ENCODE data around the gene CFAP300. TPM values are rescaled to one million over a fixed set of nuclear protein-coding genes. Genes with fewer than 3 reads are reported as not detected.
A peak's percentile ranks its signal among the peaks of the same experiment; 100 is the strongest.

CFAP300 gene
- total RNA-seq, 6 experiments from 2014 or later, result 2.6 to 4.4 (median 3.3) TPM

DNA sequence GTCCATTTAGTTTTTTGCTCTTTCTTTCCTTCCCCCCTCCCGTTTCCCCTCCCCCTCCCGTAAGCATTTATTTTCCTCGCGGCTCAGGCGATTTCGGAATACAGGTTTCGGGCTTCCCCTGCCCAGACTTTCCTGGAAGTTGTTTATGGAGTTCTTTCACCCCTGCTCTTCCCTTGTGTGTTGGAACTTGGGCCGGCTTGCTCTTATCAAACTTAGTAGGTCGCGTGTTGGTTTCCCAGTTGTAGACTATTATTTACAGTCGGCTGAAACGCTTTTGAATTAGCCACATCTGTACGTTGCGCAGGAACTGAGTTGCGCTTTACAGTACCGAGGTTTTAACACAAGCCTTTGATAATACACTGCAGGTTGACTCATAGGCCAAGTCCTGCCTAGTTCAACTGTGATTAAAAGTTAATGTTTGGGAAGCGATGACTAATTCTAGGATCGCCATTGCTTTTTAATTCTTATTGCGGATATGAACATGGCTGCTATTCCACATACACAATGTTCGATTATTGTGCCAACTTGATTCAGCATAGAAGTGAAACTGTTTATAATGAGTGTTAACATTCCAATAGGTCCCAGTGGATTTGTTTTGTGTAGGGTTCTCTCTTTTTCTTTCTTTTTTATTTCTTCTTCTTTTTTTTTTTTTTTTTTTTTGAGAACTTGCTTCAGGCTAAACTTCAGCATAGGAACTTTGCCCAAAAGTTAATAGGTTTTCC, 64.7 kb downstream of the CFAP300 start:
- TF ChIP-seq, protein P1, sequence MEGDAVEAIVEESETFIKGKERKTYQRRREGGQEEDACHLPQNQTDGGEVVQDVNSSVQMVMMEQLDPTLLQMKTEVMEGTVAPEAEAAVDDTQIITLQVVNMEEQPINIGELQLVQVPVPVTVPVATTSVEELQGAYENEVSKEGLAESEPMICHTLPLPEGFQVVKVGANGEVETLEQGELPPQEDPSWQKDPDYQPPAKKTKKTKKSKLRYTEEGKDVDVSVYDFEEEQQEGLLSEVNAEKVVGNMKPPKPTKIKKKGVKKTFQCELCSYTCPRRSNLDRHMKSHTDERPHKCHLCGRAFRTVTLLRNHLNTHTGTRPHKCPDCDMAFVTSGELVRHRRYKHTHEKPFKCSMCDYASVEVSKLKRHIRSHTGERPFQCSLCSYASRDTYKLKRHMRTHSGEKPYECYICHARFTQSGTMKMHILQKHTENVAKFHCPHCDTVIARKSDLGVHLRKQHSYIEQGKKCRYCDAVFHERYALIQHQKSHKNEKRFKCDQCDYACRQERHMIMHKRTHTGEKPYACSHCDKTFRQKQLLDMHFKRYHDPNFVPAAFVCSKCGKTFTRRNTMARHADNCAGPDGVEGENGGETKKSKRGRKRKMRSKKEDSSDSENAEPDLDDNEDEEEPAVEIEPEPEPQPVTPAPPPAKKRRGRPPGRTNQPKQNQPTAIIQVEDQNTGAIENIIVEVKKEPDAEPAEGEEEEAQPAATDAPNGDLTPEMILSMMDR (IDR thresholded peaks at IDR 0.05), result no peak
- H3K4me3 Mint-ChIP-seq, result peak overlapping the region; percentile 97
- H3K36me3 Mint-ChIP-seq (ENCODE audit: low read depth), result peaks cover 40% of the 10 kb centered on the region
- H3K27ac Mint-ChIP-seq, result peak overlapping the region; percentile 98
- DNase-seq, result peak; percentile 92
- H3K9me3 Mint-ChIP-seq, result no peaks in the 10 kb centered on the region
- peaks cover 54% of the 10 kb centered on the region for H3K4me1 Mint-ChIP-seq (ENCODE audit: low read depth)
- no peaks in the 10 kb centered on the region for H3K27me3 Mint-ChIP-seq (ENCODE audit: insufficient read depth)

DNA sequence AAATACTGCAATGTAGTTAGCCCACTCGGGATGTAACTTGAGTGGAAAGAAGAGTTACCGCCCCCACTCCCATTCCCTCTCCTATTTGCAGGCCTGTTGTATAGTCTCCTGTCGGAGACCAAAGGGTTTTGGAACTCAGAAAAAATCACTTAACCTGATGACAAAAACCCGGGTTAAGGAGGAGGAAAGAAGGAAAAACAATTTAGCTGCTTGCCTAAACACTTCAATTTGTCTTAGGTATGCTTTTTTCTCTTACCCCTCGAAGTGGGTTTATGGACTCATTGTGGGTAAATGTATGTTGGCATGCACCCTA, 65.2 kb downstream of the CFAP300 start:
- Mint-ChIP-seq H3K27ac (peak overlapping the region; percentile 98), H3K9me3 (no peaks in the 10 kb centered on the region), H3K4me1 (ENCODE audit: low read depth) (peaks cover 59% of the 10 kb centered on the region), H3K27me3 (ENCODE audit: insufficient read depth) (no peaks in the 10 kb centered on the region), H3K36me3 (ENCODE audit: low read depth) (peaks cover 43% of the 10 kb centered on the region), H3K4me3 (peak overlapping the region; percentile 97)
- DNase-seq, result no peak
- TF ChIP-seq, protein P1 (IDR thresholded peaks at IDR 0.05), result no peak

GRCh38 chr11:102114032-102114431, 66.8 kb downstream of the CFAP300 start:
- Mint-ChIP-seq H3K27ac (peak overlapping the region; percentile 74), H3K27me3 (ENCODE audit: insufficient read depth) (no peaks in the 10 kb centered on the region; the same call in 1 of the 2 replicates), H3K4me3 (peak overlapping the region; percentile 97)

DNA sequence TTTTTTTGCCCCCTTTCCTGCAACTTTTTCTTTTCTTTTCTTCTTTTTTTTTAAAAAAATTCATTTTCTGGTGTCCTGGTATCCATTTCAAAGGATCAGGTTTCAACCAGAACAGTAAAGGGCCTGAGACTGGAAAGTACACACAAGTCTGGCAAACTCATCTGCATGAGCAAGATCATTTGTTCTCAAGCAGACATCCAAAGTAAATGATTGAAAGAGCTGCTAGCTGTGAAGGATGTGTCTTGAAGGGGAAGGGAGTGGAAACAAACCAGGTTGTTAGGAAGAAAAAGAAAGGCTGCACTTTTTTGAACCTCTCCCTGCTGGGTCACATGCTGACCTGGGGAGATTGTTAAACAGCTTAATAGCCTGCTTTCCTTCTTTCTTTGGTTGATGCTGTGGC, 68.3 kb downstream of the CFAP300 start:
- peak; percentile 30 for DNase-seq
- TF ChIP-seq, protein P1 (IDR thresholded peaks at IDR 0.05), result no peak
- no peaks in the 10 kb centered on the region for H3K9me3 Mint-ChIP-seq
- peaks cover 49% of the 10 kb centered on the region for H3K36me3 Mint-ChIP-seq (ENCODE audit: low read depth)
- H3K4me1 Mint-ChIP-seq (ENCODE audit: low read depth), result peaks cover 75% of the 10 kb centered on the region
- H3K4me3 Mint-ChIP-seq, result peak overlapping the region; percentile 27
- no peaks in the 10 kb centered on the region; the same call in 1 of the 2 replicates for H3K27me3 Mint-ChIP-seq (ENCODE audit: insufficient read depth)
- peak overlapping the region; percentile 45 for H3K27ac Mint-ChIP-seq

More at GRCh38 chr11:102114032-102114431, 66.8 kb downstream of the CFAP300 start:
- peaks cover 68% of the 10 kb centered on the region for H3K4me1 Mint-ChIP-seq (ENCODE audit: low read depth)
- DNase-seq, result no peak
- peaks cover 47% of the 10 kb centered on the region for H3K36me3 Mint-ChIP-seq (ENCODE audit: low read depth)
- TF ChIP-seq, protein P1 (IDR thresholded peaks at IDR 0.05), result no peak
- H3K9me3 Mint-ChIP-seq, result no peaks in the 10 kb centered on the region

- no peak for DNase-seq
- H3K9me3 Mint-ChIP-seq, result no peaks in the 10 kb centered on the region
- H3K27ac Mint-ChIP-seq, result peak overlapping the region; percentile 87
- H3K27me3 Mint-ChIP-seq (ENCODE audit: insufficient read depth), result no peaks in the 10 kb centered on the region; the same call in 1 of the 2 replicates
- TF ChIP-seq, protein P1 (IDR thresholded peaks at IDR 0.05), result no peak
- peaks cover 48% of the 10 kb centered on the region for H3K36me3 Mint-ChIP-seq (ENCODE audit: low read depth)
- H3K4me1 Mint-ChIP-seq (ENCODE audit: low read depth), result peaks cover 84% of the 10 kb centered on the region
- H3K4me3 Mint-ChIP-seq, result peak overlapping the region; percentile 82
Measured at GRCh38 chr11:102116453-102117205, 69.4 kb downstream of the CFAP300 start.
